MCF 10A (cell line): ENCODE measurements around the gene CYP2C19. TPM values are rescaled to one million over a fixed set of nuclear protein-coding genes. Genes with fewer than 3 reads are reported as not detected.
"Not testable (repeated sequence)": the region's sequence is repeated elsewhere in the genome, so short reads cannot be mapped to it uniquely, and the experiment has no call there.

Experiments
- BruUV-seq: library from RNA; stranded (reverse); fragments of 400-500 nt; replicated peaks from 2 replicates; lab custom pipeline; 2021; lab: Mats Ljungman, UMichigan
- CTCF ChIA-PET: fragments of 300-600 bp; sonication (Branson Sonifier 250); formaldehyde crosslinking; extraction: SDS; loops from one replicate; lab custom pipeline; 2021; ENCODE audit warnings: antibody characterized with exemption, inconsistent platforms; lab: Yijun Ruan, JAX
- POLR2A ChIA-PET: fragments of 300-600, 350-650 bp; sonication (Branson Sonifier 250); formaldehyde crosslinking; extraction: SDS; loops from one replicate; lab custom pipeline; 2020; ENCODE audit warnings: antibody characterized with exemption, inconsistent platforms; lab: Yijun Ruan, JAX
- DNase-seq: peaks from one replicate; pipeline ENCODE4 v3.0.0-alpha.2; 2018; ENCODE audit not compliant: unreplicated experiment
- H3K27ac Mint-ChIP-seq: one replicate; pipeline ENCODE4 v1.8.0; 2022; ENCODE audit warnings: mild to moderate bottlenecking, low read depth, mixed read lengths; ENCODE audit not compliant: unreplicated experiment
- H3K27me3 Mint-ChIP-seq: one replicate; pipeline ENCODE4 v1.8.0; 2022; ENCODE audit warnings: mixed read lengths; ENCODE audit not compliant: insufficient read depth, unreplicated experiment
- H3K36me3 Mint-ChIP-seq: one replicate; pipeline ENCODE4 v1.8.0; 2022; ENCODE audit warnings: mild to moderate bottlenecking, moderate library complexity, mixed read lengths; ENCODE audit not compliant: insufficient read depth, unreplicated experiment
- H3K4me1 Mint-ChIP-seq: one replicate; pipeline ENCODE4 v1.8.0; 2022; ENCODE audit warnings: mixed read lengths; ENCODE audit not compliant: insufficient read depth, unreplicated experiment
- H3K4me3 Mint-ChIP-seq: one replicate; pipeline ENCODE4 v1.8.0; 2022; ENCODE audit warnings: mild to moderate bottlenecking, moderate library complexity, mixed read lengths; ENCODE audit not compliant: unreplicated experiment
- H3K9me3 Mint-ChIP-seq: one replicate; pipeline ENCODE4 v1.8.0; 2022; ENCODE audit warnings: mixed read lengths; ENCODE audit not compliant: unreplicated experiment
- intact Hi-C: fragments of 100-400 bp; cut with micrococcal nuclease; formaldehyde crosslinking; loops from 2 replicates; pipeline ENCODE4 v1.14.1; 2022
- total RNA-seq: library from RNA; stranded (reverse); gene quantifications from 2 replicates; pipeline ENCODE4 v1.2.3, GENCODE V29; 2022
- TF ChIP-seq, protein P1 (sequence below): fragments of 200-600 bp; IDR thresholded peaks from one replicate; pipeline ENCODE4 v1.8.0; 2022; ENCODE audit warnings: antibody characterized with exemption, mild to moderate bottlenecking; ENCODE audit not compliant: unreplicated experiment

CYP2C19 gene
- total RNA-seq, 1 experiment from 2014 or later: not detected

DNA sequence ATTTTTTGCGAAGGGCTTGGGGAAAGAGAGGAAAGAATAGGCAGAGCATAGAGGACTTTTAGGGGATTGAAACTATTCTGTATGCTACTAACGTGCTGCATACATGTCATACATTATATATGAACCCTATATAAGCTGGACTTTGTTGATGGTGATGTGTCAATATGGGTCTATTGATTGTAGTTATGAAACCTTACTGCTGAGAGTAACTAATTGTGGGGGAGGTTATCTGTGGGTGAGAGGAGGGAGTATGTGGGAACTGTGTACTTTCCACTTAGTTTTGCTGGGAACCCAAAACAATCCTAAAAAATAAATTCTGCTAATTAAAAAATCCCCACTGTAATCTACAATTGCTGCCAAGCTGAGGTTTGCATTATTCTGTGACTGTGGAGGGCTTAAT is 15.3 kb upstream of the CYP2C19 start:
- DNase-seq: no peak
- CTCF ChIA-PET: no interaction called here
- POLR2A ChIA-PET: no interaction called here
- TF ChIP-seq, protein P1, sequence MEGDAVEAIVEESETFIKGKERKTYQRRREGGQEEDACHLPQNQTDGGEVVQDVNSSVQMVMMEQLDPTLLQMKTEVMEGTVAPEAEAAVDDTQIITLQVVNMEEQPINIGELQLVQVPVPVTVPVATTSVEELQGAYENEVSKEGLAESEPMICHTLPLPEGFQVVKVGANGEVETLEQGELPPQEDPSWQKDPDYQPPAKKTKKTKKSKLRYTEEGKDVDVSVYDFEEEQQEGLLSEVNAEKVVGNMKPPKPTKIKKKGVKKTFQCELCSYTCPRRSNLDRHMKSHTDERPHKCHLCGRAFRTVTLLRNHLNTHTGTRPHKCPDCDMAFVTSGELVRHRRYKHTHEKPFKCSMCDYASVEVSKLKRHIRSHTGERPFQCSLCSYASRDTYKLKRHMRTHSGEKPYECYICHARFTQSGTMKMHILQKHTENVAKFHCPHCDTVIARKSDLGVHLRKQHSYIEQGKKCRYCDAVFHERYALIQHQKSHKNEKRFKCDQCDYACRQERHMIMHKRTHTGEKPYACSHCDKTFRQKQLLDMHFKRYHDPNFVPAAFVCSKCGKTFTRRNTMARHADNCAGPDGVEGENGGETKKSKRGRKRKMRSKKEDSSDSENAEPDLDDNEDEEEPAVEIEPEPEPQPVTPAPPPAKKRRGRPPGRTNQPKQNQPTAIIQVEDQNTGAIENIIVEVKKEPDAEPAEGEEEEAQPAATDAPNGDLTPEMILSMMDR: no peak
- BruUV-seq: no TSS peak
- Mint-ChIP-seq H3K27ac (no peak overlapping the region), H3K36me3 (no peaks in the 10 kb centered on the region), H3K4me3 (no peak overlapping the region), H3K27me3 (no peaks in the 10 kb centered on the region), H3K4me1 (peaks cover 4% of the 10 kb centered on the region), H3K9me3 (peaks cover 7% of the 10 kb centered on the region)
- intact Hi-C loops: no loop called here

GRCh38 chr10:94747838-94748237 is 14.6 kb upstream of the CYP2C19 start:
- TF ChIP-seq, protein P1: no peak
- no peak overlapping the region for H3K4me3 Mint-ChIP-seq
- H3K27me3 Mint-ChIP-seq: no peaks in the 10 kb centered on the region
- ChIA-PET POLR2A (no interaction called here), CTCF (no interaction called here)
- peaks cover 7% of the 10 kb centered on the region for H3K9me3 Mint-ChIP-seq
- intact Hi-C loops: no loop called here
- no TSS peak for BruUV-seq
- no peak for DNase-seq
- no peak overlapping the region for H3K27ac Mint-ChIP-seq
- peaks cover 4% of the 10 kb centered on the region for H3K4me1 Mint-ChIP-seq
- no peaks in the 10 kb centered on the region for H3K36me3 Mint-ChIP-seq

- no peak overlapping the region for H3K27ac Mint-ChIP-seq
- DNase-seq: no peak
- BruUV-seq: no TSS peak
- H3K27me3 Mint-ChIP-seq: no peaks in the 10 kb centered on the region
- ChIA-PET POLR2A (interaction anchor here (1.0 kb wide), 1 partner anchor 22 kb away, joined by 4 read pairs; no protein-coding TSS in a partner anchor), CTCF (no interaction called here)
- intact Hi-C loops: no loop called here
- H3K4me1 Mint-ChIP-seq: no peaks in the 10 kb centered on the region
- H3K36me3 Mint-ChIP-seq: no peaks in the 10 kb centered on the region
- peaks cover 7% of the 10 kb centered on the region for H3K9me3 Mint-ChIP-seq
- TF ChIP-seq, protein P1: no peak
- no peak overlapping the region for H3K4me3 Mint-ChIP-seq
These were observed 4.6 kb upstream of the CYP2C19 start for GRCh38 chr10:94757916-94758315.

DNA sequence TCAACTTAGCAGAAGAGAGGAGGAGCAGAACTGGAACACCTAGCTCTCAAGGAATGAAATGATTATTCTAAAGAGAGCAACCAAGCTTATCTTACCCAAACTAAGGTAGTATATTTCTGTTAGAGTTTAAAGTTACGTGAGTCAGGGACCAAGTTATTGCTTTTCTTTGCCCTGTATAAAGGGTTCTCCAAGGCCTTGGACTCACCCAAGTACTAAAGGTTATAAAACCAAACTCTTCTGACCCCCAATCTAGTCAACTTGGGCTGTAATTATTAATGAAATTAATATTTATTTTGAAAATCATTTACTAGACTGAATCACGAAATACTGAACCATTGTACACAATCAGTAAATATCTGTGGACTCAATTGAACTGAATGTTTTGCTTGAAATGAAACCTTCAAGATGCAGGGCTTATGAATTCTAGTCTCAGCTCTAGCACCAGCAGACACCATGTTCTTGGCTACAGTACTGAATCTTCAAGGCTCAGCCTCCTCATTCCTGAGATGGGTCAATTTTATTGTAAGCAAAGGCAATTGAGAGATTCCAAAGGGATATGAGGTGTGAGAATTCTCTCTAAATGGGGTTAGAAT is 1.8 kb upstream of the CYP2C19 start:
- no TSS peak for BruUV-seq
- POLR2A ChIA-PET: no interaction called here
- Mint-ChIP-seq H3K4me3 (no peak overlapping the region), H3K9me3 (peaks cover 14% of the 10 kb centered on the region), H3K27ac (no peak overlapping the region), H3K4me1 (no peaks in the 10 kb centered on the region), H3K27me3 (no peaks in the 10 kb centered on the region), H3K36me3 (no peaks in the 10 kb centered on the region)
- CTCF ChIA-PET: interaction anchor here (0.6 to 0.7 kb wide), 2 partner anchors 117 to 151 kb away, joined by 3 read pairs; no protein-coding TSS in a partner anchor
- intact Hi-C loops: no loop called here
- DNase-seq: no peak
- TF ChIP-seq, protein P1: no peak

DNA sequence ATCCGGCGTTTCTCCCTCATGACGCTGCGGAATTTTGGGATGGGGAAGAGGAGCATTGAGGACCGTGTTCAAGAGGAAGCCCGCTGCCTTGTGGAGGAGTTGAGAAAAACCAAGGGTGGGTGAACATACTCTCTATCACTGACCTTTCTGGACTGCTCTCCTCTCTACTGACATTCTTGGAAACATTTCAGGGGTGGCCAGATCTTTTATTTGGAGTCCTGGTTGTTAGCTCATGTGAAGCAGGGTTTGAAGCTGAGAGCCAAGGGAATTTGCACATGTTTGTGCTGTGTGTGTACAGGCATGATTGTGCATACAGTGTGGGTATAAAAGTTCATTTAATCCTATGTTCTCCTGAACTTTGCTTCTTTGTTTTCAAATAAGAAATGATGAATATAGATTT is 12.9 kb downstream of the CYP2C19 start:
- H3K4me3 Mint-ChIP-seq, H3K27ac Mint-ChIP-seq, intact Hi-C loops, POLR2A ChIA-PET, H3K27me3 Mint-ChIP-seq, H3K36me3 Mint-ChIP-seq, DNase-seq, H3K4me1 Mint-ChIP-seq, BruUV-seq, H3K9me3 Mint-ChIP-seq: not testable (repeated sequence)
- CTCF ChIA-PET: interaction anchor here (0.6 kb wide), 1 partner anchor 40 kb away, joined by 4 read pairs; no protein-coding TSS in a partner anchor
